Measurements from ENCODE around the gene TTN.
"Not testable (repeated sequence)": the region's sequence is repeated elsewhere in the genome, so short reads cannot be mapped to it uniquely, and the experiment has no call there.

TTN gene

GRCh38 chr2:178530131-178530530 is 277.1 kb downstream of the TTN start:
- DNase-seq (ENCODE audit: low read depth, low spot score): no peak

GRCh38 chr2:178529194-178529593 is 278.0 kb downstream of the TTN start:
- no peak for DNase-seq (ENCODE audit: low read depth, low spot score)

GRCh38 chr2:178528647-178529046 is 278.6 kb downstream of the TTN start:
- DNase-seq (ENCODE audit: low read depth, low spot score): no peak

GRCh38 chr2:178527592-178527991 is 279.6 kb downstream of the TTN start:
- no peak for DNase-seq (ENCODE audit: low read depth, low spot score)

- no peak for DNase-seq (ENCODE audit: low read depth, low spot score)
These were observed 281.0 kb downstream of the TTN start for GRCh38 chr2:178526256-178526655.

- not testable (repeated sequence) for DNase-seq (ENCODE audit: low read depth, low spot score)
These were observed 281.8 kb downstream of the TTN start for GRCh38 chr2:178525460-178525859.

- not testable (repeated sequence) for DNase-seq (ENCODE audit: low read depth, low spot score)
These were observed 282.2 kb downstream of the TTN start for GRCh38 chr2:178525010-178525409.

GRCh38 chr2:178523596-178524134 is 283.6 kb downstream of the TTN start:
- DNase-seq (ENCODE audit: low read depth, low spot score): no peak

GRCh38 chr2:178522950-178523595 is 284.1 kb downstream of the TTN start:
- peak; percentile 87 for DNase-seq (ENCODE audit: low read depth, low spot score)

- no peak for DNase-seq (ENCODE audit: low read depth, low spot score)
These were observed 285.7 kb downstream of the TTN start for GRCh38 chr2:178521304-178522150.

GRCh38 chr2:178517496-178517895 is 289.7 kb downstream of the TTN start:
- DNase-seq (ENCODE audit: low read depth, low spot score): no peak

- DNase-seq (ENCODE audit: low read depth, low spot score): peak; percentile 51
These were observed 292.6 kb downstream of the TTN start for GRCh38 chr2:178514664-178515063.

- peak; percentile 45 for DNase-seq (ENCODE audit: low read depth, low spot score)
These were observed 293.3 kb downstream of the TTN start for GRCh38 chr2:178513876-178514275.

GRCh38 chr2:178512484-178512883 is 294.7 kb downstream of the TTN start:
- peak; percentile 68 for DNase-seq (ENCODE audit: low read depth, low spot score)

GRCh38 chr2:178510384-178510783 is 296.8 kb downstream of the TTN start:
- no peak for DNase-seq (ENCODE audit: low read depth, low spot score)

GRCh38 chr2:178508646-178509045 is 298.6 kb downstream of the TTN start:
- no peak for DNase-seq (ENCODE audit: low read depth, low spot score)

GRCh38 chr2:178506949-178507348 is 300.3 kb downstream of the TTN start:
- no peak for DNase-seq (ENCODE audit: low read depth, low spot score)

- DNase-seq (ENCODE audit: low read depth, low spot score): no peak
These were observed 300.7 kb downstream of the TTN start for GRCh38 chr2:178506524-178506923.

- no peak for DNase-seq (ENCODE audit: low read depth, low spot score)
These were observed 301.1 kb downstream of the TTN start for GRCh38 chr2:178506101-178506500.

GRCh38 chr2:178502751-178503150 is 304.5 kb downstream of the TTN start:
- DNase-seq (ENCODE audit: low read depth, low spot score): no peak

- no peak for DNase-seq (ENCODE audit: low read depth, low spot score)
These were observed 307.6 kb downstream of the TTN start for GRCh38 chr2:178499640-178500039.

GRCh38 chr2:178498137-178498536 is 309.1 kb downstream of the TTN start:
- DNase-seq (ENCODE audit: low read depth, low spot score): no peak

- DNase-seq (ENCODE audit: low read depth, low spot score): no peak
These were observed 311.2 kb downstream of the TTN start for GRCh38 chr2:178496049-178496448.

All from astrocyte of the hippocampus (primary cell).